NT2/D1 (cell line): Measurements from ENCODE around the gene SORT1.
"Not testable (repeated sequence)": the region's sequence is repeated elsewhere in the genome, so short reads cannot be mapped to it uniquely, and the experiment has no call there.

Source experiments
- DNase-seq: peaks from one replicate; pipeline ENCODE4 v3.0.0-alpha.2; 2011; ENCODE audit warnings: low read depth, low spot score
- H3K27me3 ChIP-seq: 2 replicates; pipeline ENCODE4 v1.6.0; 2011; ENCODE audit warnings: mild to moderate bottlenecking; ENCODE audit not compliant: insufficient read length, insufficient read depth
- H3K36me3 ChIP-seq: 2 replicates; pipeline ENCODE4 v1.6.1; 2011; ENCODE audit warnings: mild to moderate bottlenecking, low read length, mixed read lengths; ENCODE audit not compliant: insufficient read depth, insufficient read length
- H3K4me1 ChIP-seq: 2 replicates; pipeline ENCODE4 v1.5.1; 2011; ENCODE audit not compliant: insufficient read depth, insufficient read length
- H3K4me3 ChIP-seq: 2 replicates; pipeline ENCODE4 v1.5.1; 2011; ENCODE audit warnings: low read depth; ENCODE audit not compliant: insufficient read length
- H3K9ac ChIP-seq: 2 replicates; pipeline ENCODE4 v1.6.0; 2011; ENCODE audit warnings: low read depth; ENCODE audit not compliant: insufficient read length
- H3K9me3 ChIP-seq: 2 replicates; pipeline ENCODE4 v1.5.1; 2011; ENCODE audit warnings: mild to moderate bottlenecking, low read length; ENCODE audit not compliant: insufficient read depth
- SUZ12 ChIP-seq: IDR thresholded peaks from 2 replicates; pipeline ENCODE4 v1.6.1; 2011; ENCODE audit not compliant: insufficient read length, insufficient read depth; ENCODE audit errors: extremely low read depth
- YY1 ChIP-seq: IDR thresholded peaks from 2 replicates; pipeline ENCODE4 v1.6.1; 2011; ENCODE audit not compliant: insufficient read length, insufficient read depth
- ZNF274 ChIP-seq: IDR thresholded peaks from 2 replicates; pipeline ENCODE4 v1.6.1; 2011; ENCODE audit warnings: mild to moderate bottlenecking, low read depth, low read length

The SORT1 gene

GRCh38 chr1:109395602-109396512, 1.9 kb downstream of the SORT1 start:
- TF ChIP-seq SUZ12 (no peak), ZNF274 (no peak), YY1 (no peak)
- Histone ChIP-seq H3K9ac (peak overlapping the region; percentile 76), H3K27me3 (peaks cover 10% of the 10 kb centered on the region), H3K36me3 (peaks cover 5% of the 10 kb centered on the region), H3K4me1 (peaks cover 6% of the 10 kb centered on the region), H3K4me3 (no peak overlapping the region), H3K9me3 (no peaks in the 10 kb centered on the region)
- no peak for DNase-seq

- not testable (repeated sequence) for H3K4me3 ChIP-seq, H3K4me1 ChIP-seq, H3K9ac ChIP-seq, DNase-seq, H3K27me3 ChIP-seq, H3K9me3 ChIP-seq, H3K36me3 ChIP-seq
Measured at GRCh38 chr1:109395282-109395599, 2.5 kb downstream of the SORT1 start.

GRCh38 chr1:109394591-109395281, 3.0 kb downstream of the SORT1 start:
- Histone ChIP-seq H3K4me3 (no peak overlapping the region), H3K36me3 (no peaks in the 10 kb centered on the region), H3K4me1 (peaks cover 6% of the 10 kb centered on the region), H3K27me3 (peaks cover 10% of the 10 kb centered on the region), H3K9ac (no peak overlapping the region), H3K9me3 (no peaks in the 10 kb centered on the region)
- no peak for DNase-seq
- TF ChIP-seq ZNF274 = no peak
- TF ChIP-seq SUZ12 = no peak
- TF ChIP-seq YY1 = no peak

GRCh38 chr1:109393617-109394233, 4.0 kb downstream of the SORT1 start:
- Histone ChIP-seq H3K4me1 (peaks cover 6% of the 10 kb centered on the region), H3K9ac (no peak overlapping the region), H3K27me3 (peaks cover 10% of the 10 kb centered on the region), H3K4me3 (no peak overlapping the region), H3K9me3 (no peaks in the 10 kb centered on the region), H3K36me3 (no peaks in the 10 kb centered on the region)
- no peak for DNase-seq
- TF ChIP-seq SUZ12 (no peak), YY1 (no peak), ZNF274 (no peak)

- Histone ChIP-seq H3K4me3 (no peak overlapping the region), H3K36me3 (no peaks in the 10 kb centered on the region), H3K4me1 (peaks cover 3% of the 10 kb centered on the region), H3K9ac (no peak overlapping the region), H3K9me3 (no peaks in the 10 kb centered on the region), H3K27me3 (peaks cover 10% of the 10 kb centered on the region)
- TF ChIP-seq SUZ12 = no peak
- no peak for TF ChIP-seq YY1
- TF ChIP-seq ZNF274 = no peak
- no peak for DNase-seq
Measured at GRCh38 chr1:109392788-109393616, 4.7 kb downstream of the SORT1 start.

- TF ChIP-seq ZNF274 = no peak
- no peak for TF ChIP-seq SUZ12
- no peak for TF ChIP-seq YY1
- no peaks in the 10 kb centered on the region for H3K9me3 ChIP-seq
- no peak overlapping the region for H3K4me3 ChIP-seq
- H3K36me3 ChIP-seq = no peaks in the 10 kb centered on the region
- DNase-seq = no peak
- H3K27me3 ChIP-seq = peaks cover 10% of the 10 kb centered on the region
- no peak overlapping the region for H3K9ac ChIP-seq
- peaks cover 3% of the 10 kb centered on the region for H3K4me1 ChIP-seq
Measured at GRCh38 chr1:109392037-109392787, 5.5 kb downstream of the SORT1 start.
